T-helper 2 cell treated with Interferon-gamma antibody and Interleukin-4, amounts not matched to agents 100 ng/mL and 5 ng/mL, for 36 hours (primary cell): ENCODE measurements around the gene LDLRAD4. TPM values are rescaled to one million over a fixed set of nuclear protein-coding genes. Genes with fewer than 3 reads are reported as not detected.

Experiments
- intact Hi-C: fragments of 100-400 bp; cut with micrococcal nuclease; formaldehyde crosslinking; loops from one replicate; pipeline ENCODE4 v1.15.1; 2023
- total RNA-seq: library from RNA; stranded (reverse); gene quantifications from 2 replicates; pipeline ENCODE4 v1.2.3, GENCODE V29; 2022

LDLRAD4 gene
- total RNA-seq, 1 donor from 2014 or later = 28.5 TPM

DNA sequence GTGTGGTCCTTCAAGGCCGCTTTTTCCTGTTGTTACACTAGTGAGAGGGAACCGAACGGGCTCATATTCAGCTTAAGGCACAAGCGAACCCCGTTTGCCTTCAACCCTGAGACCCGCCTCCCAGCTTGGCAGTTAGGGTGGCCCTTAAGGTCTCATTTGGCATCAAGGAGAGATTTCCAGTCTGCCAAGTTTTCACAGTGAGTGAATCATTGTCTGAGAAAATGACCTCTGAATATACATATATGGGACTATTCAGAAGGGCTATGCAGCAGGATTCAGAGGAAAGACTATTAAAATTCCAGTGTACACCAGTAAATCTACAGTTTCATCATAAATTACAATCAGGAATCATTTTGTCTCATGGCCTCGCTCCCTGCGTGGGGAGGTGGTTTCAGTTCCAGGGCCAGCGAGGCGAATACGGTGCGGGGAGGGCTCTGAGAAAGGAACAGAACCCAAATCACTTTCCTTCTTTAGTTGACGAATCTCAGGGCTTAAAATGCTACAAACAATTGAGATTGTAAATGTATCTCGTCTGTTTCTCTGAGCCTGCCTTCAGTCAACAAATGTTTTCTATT lies 276.4 kb downstream of the LDLRAD4 start:
- intact Hi-C loops = no loop called here

DNA sequence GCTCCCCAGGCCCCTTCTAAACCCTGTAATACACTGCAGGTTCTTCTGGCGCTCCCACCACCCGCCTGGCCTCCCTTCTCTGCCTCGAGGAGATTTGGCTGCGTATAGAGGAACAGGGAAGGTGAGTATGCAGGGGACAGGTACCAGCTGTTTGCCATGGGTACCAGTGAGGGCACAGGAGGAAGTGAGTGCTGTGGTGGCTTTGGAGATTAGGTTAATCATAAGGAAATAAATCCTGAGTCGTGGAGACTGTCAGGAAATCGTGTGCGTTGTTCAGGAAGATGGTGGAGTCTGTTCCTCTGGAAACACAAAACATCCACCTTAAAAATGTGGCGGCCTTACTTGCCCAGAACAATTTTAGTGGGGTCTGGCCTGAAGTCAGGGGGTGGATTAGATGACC lies 277.4 kb downstream of the LDLRAD4 start:
- intact Hi-C loops = no loop called here

DNA sequence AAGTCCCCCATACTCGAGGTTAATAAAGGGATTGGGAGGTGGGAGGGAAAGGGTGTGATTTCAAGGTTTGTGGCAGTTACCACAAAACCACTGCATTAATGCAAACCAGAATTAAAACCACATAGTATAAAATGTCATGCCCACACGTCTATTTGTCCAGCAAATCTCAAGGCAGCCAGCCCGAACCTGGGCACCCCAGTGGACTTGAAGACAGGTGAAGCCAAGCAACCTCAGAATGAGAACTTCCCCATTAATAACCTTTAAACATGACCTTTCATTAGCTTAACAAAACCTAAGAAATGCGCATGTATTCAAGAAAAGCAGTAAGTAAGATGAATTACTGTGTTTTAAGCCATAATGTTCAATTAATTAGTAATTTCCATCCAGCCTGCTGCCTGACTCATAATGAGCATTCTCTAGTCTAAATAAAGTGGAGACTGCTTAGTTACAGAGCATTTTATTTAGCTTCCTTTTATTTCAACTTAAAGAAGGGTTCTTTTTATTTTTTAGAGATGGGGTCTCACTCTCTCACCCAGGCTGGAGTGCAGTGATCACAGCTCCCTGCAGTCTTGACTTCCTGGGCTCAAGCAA lies 278.2 kb downstream of the LDLRAD4 start:
- intact Hi-C loops = no loop called here

DNA sequence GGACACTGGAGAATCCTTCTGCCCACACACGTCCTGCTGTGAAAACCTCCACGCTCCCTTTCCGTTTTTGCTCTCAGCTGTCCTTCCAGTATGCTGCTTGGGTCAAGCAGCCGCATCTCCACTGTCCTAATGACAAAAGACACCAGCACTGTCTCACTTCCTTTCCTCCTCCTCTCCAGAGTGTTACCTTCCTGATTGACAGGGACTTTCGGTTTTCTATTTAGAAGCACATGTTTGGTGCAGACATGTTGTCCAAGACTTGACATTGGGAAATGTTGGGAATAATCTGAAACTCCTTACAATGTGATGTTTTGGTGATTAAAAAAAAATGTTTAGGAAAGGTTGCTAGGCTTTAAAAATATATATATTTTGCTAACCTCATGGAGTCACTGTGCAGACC lies 281.2 kb downstream of the LDLRAD4 start:
- intact Hi-C loops = no loop called here

DNA sequence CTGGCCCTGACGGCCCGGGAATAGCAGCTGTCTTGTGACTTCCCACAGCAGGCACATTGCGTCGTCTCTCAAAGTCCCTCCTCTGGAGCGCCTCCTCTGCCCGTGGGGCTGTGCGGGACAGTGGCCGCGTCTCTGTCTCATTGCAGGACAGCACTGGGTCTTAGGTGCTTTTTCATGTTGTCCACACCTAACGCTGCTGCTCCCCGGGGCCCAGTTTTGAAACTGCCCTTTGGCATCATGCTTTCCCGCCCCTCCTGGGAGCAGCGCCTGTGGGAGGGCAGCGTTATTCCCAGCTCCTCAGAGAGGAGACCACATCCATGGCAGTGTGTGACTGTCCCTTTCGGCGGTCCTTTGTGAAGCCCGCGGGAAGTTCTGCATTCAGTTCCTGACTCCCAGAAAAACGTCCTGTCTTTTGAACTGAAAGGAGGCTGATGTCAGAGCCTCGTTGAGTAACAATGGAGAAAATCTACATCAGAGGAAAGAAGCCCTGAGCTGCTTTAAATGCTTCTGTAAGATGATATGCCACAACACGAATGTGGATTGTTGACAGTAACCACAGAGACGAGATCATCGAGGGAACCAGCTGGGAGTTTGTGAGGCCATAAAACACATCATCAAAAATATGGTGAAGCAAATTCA lies 281.8 kb downstream of the LDLRAD4 start:
- intact Hi-C loops = no loop called here

DNA sequence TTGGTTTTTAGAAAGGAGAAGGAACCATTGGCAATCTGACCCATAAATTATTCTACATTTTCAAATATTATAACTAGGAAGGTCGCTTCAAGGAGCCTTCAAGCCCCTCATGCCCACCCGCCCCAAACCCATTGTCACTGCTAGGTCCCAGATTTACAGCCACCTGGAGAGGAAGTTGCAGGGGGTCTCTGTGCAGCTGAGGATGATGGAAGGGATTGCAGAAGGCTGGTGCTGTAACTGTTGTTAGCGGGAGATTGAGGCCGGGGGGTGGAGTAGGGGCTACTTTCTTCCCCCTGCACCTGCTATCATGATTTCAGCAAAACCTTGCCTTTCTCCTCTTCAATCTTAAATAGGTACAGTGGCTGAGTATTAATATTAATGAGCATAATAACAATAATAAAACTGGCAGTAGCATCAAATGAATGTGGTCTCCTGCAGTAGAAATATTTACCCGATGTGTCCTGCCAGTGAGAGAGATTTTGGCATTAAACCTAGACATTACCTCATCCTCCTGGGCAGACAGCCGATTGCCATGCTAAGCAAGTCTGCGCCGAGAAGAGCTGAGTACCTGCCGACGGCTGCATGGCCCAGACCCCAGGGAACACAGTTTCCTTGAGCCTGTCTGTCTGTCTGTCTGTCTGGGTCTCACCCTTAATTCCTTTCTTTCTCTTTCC lies 282.4 kb downstream of the LDLRAD4 start:
- intact Hi-C loops = no loop called here

DNA sequence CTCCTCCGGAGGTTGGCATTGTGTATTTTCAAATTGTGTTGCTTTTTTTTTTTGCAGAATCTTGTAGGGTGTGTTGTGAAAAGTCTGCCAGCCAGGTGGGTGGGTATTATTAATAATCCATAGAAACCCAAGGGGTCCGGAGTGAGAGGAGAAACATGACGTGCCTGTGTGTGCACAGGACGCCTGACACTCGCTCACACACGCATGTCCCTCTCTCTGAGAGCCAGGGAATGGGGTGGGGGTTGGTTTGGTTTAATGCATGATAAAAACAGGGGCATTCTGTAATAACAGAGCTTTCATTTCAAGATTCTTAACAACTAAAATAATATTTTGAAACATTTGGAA lies 283.0 kb downstream of the LDLRAD4 start:
- intact Hi-C loops = no loop called here

DNA sequence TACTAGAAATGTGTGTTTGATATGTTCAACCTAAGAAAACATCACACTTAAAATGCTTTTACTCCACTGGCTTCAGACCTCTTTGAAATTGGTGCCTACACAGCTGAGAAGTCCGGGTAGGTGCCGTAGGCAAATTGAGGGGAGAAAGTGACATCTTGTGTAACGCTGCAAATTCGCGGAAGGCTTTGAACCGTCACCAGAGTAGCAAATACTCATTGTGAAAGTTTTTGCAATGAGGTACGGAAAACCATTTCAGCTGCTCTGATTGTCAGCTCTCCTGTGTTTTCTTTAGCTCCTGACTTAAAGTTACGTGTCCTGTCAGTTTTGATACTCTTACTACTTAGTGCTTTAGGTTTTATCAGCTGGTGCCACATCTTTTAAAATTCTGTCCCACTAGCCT lies 283.3 kb downstream of the LDLRAD4 start:
- intact Hi-C loops = no loop called here

DNA sequence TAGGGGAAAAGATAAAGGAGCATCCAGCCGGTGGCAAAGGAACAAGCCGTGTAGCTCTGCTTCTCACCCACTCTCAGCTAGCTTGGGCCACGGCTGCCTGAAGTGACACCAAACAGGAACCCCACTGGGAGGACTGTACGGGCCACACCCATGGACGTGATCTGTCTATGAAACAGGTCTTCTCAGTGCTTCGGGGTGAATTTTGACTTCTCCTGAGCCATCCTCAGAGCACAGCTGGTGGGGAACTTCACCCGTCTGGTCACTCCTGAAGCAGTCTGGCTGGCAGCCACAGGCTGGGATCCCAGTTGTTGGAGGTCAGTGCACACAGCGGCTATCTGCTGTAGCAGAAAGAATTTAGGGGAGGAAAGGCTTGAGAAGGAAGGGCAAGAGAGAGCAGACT lies 284.0 kb downstream of the LDLRAD4 start:
- intact Hi-C loops = no loop called here

DNA sequence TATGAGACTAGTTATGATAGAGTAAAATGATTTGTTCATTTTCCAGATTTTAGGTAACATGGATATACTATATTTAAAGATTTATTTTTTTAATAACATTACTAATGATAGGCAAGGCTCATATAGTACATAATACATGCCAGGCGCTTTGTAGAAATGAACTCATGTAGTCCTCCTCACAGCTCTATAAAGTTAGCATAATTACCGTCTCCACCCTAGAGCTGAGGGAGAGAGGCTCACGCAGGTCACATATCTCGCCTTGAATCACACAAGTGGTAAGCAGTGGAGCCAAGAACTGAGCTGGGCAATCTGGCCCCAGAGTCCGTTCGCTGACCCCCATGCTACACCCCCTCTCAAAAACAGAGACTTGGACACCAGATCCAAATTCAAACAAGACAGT lies 285.3 kb downstream of the LDLRAD4 start:
- intact Hi-C loops = no loop called here

DNA sequence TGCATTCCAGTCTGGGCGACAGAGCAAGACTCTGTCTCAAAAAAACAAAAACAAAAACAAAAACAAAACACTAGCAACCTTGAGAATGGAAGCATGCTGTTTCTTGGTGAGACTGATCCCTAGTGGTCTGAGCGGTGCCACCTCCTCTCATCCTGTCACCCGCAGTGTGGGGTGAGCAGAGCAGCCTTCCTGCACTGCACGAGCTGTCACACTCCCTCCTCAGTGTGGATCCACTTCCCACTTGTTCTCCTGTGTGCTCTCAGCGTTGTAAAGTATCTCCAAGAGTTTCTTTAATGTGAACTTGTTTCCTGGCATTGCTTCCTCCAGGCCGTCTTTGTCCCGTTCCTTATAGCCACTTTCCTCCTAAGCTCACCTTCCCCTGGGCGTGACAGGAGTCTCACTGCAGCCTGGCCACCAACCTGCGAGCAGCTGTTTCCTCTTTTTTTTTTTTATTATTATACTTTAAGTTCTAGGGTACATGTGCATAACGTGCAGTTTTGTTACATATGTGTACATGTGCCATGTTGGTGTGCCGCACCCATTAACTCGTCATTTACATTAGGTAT lies 287.3 kb downstream of the LDLRAD4 start:
- intact Hi-C loops = no loop called here

DNA sequence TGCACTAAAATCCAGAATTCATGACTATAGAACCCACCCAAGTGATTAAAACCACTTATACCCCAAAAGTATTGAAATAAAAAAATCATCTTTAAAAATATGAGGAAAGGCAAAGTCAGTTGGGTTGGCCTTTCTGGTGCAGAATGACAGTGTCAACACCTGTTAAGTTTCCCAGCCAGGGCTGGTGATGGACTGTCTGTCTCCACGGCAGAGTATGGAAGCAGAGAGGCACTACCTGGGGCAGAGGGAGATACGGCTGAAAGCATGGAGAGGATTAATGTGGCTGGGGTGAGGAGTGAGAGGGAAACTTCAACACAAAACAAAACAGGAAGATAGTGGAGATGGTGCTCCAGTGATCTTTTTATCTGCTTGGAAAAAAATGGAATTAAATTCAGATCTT lies 292.0 kb downstream of the LDLRAD4 start:
- intact Hi-C loops = no loop called here

DNA sequence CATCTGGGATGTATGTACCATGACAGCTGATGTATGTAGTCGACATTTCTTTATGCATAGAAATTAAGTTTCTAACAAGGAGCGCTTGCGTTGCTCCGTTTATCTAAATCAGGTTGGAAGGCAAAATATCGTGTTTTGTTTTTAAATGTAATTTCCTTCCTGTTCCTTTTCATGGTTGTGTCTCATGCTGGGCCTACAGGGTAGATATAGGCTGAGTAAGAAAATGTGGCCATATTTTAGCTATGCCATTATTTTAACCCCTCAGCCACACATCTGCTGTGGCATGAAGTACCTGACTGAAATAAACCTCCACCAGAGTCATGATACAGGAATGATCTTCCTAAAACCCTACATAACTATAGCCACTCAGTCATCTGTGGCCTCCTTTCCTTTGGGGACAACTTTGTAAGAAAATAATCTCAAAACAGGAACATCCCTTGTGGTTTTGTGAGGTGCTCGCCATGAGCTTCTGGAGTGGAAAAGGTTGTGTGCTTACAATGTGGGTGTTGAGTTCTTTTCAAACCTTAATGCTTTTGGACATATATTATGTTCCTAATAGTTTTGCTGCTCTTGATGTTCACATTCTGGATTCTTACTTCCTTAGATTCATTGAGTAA lies 293.5 kb downstream of the LDLRAD4 start:
- intact Hi-C loops = no loop called here

DNA sequence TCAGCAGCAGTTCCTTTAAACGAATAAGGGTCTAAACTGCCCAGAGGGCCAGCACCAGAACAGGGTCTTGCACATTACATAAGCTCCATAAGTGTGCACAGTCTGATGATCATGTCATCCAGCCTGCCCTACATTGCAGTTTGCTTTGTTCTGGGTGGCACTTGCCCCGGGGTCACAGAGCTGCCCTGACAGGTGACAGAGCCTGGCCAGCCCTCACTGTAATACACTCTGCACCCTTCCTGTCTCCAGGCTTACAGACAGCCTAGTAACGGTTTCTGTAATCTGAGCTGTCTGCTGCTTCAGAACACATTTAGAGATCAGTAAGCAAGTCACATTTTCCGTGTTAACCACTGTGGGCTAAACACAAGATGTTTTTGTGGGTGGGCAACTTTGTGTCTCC lies 294.5 kb downstream of the LDLRAD4 start:
- intact Hi-C loops = no loop called here

DNA sequence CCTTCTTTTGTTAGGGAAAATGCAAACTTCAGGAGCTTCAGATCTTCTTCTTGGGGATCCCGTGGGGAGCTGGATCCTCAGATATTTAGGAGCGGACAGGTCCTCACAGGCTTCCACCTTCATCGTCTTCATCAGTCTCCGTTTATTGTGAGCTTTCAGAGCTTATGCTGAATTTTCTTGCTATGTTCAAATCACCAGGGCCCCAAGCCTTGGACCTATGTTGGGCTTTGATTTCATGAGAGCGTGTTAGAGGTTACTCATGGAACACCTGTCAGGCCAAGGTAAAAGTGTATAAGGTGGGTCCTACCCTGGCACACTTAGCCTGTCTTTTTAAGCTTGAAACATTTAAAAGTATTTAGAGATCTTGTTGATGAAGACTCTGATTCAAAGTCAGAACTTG lies 294.9 kb downstream of the LDLRAD4 start:
- intact Hi-C loops = no loop called here

DNA sequence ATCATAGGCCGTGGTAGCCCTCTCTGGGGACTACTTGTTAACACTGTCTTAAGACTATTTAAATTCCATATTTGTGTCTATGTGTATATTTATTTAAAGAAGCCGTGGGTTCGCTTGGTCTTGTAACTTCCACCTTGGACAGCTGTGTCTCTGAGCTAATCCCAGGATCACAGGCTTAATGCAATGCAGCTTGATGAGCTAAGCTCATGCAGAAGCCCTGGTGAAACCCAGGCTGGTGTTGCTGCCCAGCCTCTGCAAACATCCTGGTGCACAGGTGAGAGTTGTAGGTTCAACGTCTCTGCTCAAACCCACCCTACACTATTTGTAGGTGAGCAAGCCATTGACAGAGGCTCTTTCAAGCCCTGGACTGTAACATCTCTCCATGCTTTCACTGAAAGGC lies 296.0 kb downstream of the LDLRAD4 start:
- intact Hi-C loops = no loop called here

DNA sequence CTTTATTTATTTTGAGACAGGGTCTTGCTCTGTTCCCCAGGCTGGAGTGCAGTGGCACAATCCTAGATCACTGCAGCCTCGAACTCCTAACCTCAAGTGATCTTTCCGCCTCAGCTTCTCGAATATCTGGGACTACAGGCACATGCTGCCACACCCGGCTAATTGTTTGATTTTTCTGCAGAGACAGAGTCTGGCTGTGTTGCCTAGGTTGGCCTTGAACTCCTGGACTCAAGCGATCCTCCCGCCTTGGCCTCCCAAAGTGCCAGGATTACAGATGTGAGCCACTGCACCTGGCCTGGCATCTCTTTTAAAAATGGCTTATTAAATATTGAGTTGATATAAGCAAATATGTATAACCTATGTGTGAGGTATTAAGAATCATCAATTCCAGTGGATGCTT lies 298.3 kb downstream of the LDLRAD4 start:
- intact Hi-C loops = no loop called here

DNA sequence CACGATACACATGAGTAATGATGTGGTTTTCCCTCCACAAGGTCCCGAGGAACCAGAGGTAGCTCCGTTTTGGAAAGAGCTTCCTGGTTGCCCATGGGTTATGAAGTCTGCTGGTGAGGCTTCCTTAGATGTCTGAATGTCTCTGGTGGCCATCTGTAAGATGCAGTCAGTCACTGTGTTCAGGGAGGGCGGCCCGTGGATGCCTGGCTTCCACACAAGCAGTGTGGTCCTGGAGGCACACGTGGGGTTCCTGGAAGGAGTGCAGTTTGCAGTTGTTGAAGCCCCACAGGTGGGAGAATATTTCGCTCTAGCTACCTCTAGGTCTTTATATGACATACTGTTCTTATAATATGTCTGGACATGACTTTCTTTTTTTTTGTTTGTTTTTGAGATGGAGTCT lies 298.8 kb downstream of the LDLRAD4 start:
- intact Hi-C loops = no loop called here

DNA sequence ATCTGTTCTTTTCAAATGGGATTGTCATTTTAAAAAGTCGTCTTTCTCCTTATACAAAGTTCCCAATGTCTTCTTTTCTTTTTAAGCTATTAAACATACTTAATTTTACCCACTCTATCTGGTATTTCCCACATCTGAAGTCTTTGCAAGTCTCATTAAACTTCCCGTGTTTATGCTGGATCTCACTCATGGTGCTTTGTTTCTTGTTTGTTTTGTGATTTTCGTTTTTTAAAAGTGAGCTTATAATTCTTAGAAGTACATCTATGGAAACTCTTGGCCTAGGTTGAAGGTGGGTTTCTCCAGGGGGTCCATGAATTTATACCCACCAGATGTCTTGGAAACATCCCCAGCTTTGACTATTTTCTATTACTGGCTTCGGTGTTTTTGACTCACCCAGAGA lies 299.8 kb downstream of the LDLRAD4 start:
- intact Hi-C loops = no loop called here

DNA sequence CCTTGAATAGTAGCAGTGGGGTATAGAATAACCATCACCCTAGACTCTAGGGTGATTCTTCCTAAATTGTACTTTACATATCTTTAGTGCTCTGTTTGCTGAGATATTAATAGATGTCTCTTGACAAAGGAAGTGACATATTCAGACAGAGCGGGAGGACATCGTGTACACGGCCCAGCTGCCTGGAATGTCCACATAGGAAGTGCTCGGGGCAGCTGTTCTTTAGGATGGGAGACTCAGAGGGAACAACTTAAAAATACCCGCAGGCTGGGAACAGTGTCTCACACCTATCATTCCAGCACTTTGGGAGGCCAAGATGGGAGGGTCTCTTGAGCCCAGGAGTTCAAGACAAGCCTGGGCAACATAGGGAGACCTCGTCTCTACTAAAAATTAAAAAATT lies 301.7 kb downstream of the LDLRAD4 start:
- intact Hi-C loops = no loop called here

DNA sequence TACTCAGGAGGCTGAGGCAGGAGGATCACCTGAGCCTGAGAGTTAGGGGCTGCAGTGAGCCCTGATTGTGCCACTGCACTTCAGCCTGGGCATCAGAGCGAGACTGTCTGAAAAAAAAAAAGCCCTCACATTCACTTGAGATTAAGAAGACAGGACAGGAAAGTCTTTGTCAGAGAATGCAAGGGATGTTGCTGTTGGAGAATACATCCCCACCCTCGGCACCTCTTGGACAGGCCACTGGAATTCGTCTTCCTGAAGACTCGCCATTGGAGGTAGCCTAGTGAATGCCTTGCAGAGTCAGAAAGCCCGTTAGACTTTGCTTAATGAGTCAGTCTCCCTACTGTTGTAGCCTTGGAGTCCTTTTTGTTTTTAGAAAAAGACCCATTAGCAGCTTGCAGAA lies 302.2 kb downstream of the LDLRAD4 start:
- intact Hi-C loops = no loop called here

DNA sequence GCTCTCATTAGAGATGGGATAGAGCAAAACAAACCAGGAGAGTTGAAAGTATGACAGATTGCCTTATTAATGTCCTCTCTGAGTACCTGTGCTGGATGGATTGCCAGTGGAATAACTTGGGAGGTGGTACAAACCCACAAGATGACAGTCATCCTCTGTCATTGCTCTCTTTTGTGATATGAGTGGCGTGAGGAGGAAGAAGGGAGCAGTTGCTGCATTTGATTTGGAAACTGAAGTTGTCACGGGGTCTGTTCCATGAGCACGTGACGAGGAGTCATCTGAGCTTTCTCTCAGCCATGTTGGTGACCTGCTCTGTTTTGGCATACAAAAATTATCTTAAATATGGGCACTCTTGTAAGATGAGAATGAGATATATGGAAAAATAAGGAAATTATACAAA lies 302.9 kb downstream of the LDLRAD4 start:
- intact Hi-C loops = no loop called here
